OCI-M2 (cell line): ENCODE data around the gene AQP3.
"Not testable (repeated sequence)": the region's sequence is repeated elsewhere in the genome, so short reads cannot be mapped to it uniquely, and the experiment has no call there.

Source experiments
- DNase-seq: peaks from one replicate; lab custom pipeline; 2025; ENCODE audit not compliant: unreplicated experiment; lab: John Stamatoyannopoulos, UW

AQP3 gene

DNA sequence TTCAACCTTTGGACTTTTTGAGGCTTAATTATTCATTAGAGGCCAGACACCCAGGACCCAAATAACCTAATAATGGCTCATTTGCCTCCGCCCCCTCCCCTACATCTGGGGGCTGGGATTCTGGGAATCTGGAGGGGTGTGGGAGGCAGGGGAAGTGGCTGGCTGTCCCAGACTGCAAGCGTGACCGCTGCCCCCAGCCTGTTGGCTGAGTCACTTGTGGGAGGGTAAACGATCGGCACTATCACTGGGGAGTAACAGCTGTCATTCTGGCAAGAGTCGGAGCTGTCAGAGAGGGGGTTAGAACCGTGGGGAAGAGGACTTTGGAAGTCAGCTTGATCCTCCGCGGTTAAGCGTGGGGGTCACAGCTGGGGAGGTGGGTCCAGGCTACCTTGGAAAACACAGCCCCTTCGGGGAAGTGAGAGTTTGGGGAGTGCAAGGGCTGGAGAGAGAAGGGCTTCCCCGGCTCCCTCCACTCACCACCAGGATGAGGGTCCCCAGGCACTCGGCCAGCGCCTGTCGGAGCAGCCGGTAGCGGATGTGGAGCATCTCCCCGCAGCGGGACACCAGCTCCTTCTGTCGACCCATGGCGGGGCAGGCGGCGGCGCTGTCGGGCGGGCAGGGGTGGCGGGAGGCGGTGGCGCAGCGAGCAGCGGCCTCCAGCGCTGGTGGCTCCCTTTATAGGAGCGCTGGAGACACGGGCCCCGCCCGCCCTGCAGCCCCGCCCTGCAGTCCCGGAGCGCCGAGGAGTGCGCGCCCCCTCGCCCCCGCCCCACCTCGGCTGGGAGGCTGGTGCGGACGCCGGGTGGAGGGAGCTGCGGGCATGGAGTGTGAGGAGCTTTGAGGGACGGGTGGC lies at the start of gene AQP3:
TSS of gene AQP3 (minus strand) at position 648 of the 853 bp plus-strand sequence. CDS start at position 585, 63 bp downstream.
- DNase-seq = peak; percentile 53

DNA sequence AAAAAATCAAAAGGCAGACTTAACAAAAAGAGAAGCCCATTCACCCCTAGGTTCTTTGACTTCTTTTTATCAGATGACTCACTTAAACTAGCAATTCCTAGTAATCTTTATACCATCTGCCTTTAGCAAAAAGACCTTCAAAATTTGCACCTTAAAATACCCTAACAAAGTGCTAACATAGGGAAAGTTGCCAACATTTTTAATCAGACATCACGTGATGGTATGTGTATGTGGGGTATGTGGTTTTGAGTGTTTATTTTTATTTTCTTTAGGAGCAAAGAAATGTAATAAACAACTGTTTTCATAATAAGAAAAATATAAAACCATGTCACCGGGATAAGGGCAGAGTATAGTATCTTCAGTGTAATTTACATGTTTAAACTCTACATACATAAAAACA lies 46.4 kb upstream of the AQP3 start:
- DNase-seq = not testable (repeated sequence)

DNA sequence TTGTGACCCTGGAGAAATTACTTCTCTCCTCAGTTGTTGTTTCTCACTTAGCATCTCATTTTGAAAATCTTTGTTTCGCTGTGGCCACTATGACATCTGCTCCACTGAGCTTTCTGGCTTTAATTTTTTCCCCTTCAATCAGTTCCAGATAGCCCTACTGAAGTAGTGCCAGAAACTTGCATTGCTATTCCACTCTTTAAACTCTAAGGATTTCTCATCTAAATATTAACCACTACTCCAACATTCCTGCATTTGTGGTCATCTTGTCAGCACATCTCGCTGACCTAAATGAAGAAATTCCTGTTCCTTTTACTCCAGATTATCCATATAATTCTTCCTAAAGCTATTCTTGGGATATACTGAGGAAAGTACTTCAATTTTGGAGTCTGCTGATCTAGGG lies 41.7 kb upstream of the AQP3 start:
- no peak for DNase-seq

DNA sequence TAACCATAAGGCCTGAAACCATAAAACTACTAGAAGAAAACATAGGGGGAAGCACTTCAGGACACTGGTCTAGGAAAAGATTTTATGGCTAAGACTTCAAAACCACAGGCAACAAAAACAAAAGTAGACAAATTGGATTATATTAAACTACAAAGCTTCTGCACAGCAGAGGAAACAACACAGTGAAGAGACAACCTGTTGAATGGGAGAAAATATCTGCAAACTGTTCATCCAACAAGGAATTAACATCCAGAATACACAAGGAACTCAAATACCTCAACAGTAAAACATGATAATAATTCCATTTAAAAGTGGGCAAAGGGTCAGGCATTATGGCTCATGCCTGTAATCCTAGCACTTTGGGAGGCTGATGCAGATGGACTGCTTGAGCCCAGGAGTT lies 37.9 kb upstream of the AQP3 start:
- DNase-seq = not testable (repeated sequence)

DNA sequence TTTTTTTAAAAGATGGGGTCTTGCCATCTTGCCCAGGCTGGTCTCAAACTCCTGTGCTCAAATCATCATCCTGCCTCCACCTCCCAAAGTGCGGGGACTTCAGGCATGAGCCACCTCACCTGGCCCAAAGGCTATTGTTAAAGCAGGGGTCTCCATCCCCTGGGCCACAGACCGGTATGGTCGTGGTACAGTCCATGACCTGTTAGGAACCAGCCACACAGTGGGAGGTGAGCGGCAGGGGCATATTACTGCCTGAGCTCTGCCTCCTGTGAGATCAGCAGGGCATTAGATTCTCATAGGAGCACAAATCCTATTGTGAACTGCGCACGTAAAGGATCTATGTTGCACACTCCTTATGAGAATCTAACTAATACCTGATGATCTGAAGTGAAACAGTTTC lies 33.6 kb upstream of the AQP3 start:
- DNase-seq = no peak

DNA sequence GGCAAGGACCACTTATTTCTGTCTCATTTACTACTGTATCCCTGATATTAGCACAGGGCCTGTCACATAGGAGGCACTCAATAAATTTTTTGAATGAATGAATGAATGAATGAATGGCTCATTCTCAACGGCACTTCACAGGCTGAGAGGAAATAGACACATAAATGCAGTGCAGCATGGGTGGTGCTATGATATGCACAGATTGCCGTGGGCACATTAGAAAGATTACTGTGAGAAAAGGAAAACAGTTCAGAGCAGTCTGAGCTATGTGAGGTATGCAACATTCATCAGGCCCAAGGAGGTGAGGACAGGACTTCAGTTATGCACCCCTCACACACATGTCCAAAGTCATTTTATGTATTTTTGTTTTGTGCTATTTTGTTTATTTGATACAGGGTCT lies 32.7 kb upstream of the AQP3 start:
- no peak for DNase-seq

DNA sequence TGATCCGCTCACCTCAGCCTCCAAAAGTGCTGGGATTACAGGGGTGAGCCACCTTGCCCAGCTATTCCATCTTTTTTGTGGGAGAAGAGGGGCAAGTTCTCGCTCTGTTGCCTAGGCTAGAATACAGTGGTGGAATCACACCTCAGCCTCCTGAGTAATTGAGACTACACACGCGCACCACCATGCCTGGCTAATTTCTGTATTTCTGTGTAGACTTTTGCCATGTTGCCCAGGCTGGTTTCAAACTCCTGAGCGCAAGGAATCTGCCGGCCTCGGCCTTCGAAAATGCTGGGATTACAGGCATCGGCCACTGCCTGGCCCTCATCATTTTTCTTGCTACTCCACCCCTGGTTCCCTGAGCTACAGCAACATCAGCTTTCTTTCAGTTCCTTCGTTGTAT lies 29.1 kb upstream of the AQP3 start:
- no peak for DNase-seq

DNA sequence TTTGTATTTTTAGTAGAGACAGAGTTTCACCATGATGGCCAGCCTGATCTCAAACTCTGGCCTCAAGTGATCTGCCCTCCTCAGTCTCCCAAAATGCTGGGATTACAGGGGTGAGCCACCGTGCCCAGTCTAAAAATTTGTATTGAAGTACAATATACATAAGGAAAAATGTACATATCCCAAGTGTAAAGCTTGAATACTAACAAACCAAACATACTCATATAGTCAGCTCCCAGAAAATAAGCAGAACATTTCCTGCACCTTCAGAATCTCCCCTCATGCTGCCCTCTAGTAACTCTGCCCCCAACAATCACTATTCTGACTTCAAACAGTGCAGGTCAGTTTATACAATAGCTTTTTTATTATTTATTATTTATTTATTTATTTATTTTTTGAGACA lies 28.0 kb upstream of the AQP3 start:
- no peak for DNase-seq

DNA sequence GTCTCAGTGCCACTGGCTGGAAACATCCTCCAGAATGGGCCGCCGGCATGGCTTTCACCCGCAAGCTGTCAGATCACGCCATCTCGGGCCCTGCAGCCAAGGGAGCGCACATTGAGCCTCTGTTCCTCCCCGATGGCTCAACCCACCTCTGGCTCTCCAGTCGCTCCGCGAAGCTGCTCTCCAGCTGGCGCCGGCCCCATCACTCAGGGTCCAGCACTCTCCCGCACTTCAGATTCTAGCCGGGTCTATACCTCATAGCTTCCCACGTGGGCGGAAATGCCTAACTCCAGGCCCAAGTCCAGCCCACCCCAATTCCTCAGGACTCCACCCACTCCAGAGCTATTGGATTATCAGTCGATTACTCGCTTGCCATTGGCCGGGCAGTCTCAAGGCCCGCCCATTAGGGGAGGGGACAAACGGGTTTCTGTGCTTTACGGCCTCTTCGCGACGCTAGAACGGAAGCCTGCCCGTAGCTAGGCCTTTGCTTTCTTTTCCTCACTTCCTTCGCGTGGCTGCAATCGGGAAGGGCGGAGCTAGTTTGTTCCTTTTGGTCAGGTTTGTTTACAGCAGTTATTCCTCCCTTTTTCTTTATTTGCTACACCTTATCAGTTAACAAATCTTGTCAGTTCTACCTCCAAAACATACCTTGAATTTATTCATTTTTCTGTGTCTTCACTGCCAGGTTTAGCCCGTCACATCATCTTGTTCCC lies 26.4 kb upstream of the AQP3 start, which contains the start of gene NOL6:
TSS of gene NOL6 (minus strand) at position 282 of the 710 bp plus-strand sequence. CDS start at position 200, 82 bp downstream.
- DNase-seq = peak; percentile 89

DNA sequence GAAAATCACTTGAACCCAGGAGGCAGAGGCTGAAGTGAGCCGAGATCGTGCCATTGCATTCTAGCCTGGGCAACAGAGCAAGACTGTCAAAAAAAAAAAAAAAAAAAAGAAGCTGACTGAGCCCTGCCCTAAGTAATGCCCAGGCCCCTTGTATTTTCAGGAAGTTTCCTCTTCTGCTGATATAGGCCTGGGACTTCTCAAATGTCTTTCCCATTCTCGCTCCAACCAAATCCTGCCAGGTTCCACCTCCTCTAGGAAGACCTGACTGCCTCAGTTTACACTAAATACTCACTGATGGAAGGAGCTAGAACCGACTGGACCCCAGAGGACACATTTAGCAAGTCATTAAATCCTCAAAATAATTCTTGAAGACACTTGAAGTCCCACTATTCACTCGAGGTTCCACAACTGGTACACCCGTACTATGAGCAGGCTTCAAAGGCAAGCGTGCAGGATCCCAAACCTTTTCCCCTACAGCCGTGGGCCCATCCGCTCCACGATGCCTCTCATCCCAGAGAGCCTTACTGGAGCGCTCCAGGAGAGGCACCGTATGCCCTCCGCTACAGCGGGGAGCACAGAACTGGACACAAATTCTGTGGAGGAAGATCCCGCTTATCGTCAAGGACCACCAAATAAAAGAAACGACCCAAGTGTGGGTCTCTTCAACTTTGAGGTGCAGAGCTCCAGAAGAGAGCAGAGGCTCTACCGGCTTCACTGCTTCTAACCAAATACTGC lies 25.7 kb upstream of the AQP3 start:
- no peak for DNase-seq

DNA sequence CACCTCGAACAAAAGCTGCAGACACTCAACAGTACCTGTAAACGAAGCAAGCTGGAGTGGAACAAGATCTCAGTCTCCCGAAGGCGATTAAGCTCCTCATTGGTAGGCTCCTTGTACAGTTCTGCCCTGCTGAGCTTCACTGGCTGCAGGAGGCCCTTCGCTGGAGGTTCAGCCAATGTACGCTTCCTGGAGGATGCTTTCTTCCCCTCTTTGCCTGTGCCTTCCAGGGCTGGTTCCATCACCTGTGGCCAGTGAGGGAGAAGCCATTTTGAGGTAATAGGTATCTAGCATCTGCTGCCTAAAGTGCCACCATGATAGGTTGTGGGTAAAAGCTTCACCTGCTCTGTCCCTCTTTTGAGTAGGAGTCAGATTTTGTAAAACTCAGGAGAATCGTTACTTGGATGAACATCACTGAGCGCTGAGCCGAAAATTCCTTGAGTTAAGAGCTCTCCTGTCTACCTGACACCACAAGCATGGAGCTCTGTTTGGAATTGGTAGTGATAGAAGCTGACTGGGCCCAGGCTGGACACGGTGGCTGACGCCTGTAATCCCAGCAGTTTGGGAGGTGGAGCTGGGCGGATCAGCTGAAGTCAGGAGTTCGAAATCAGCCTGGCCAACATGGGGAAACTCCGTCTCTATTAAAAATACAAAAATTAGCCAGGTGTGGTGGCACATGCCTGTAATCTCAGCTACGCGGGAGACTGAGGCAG lies 24.9 kb upstream of the AQP3 start:
- DNase-seq = no peak

DNA sequence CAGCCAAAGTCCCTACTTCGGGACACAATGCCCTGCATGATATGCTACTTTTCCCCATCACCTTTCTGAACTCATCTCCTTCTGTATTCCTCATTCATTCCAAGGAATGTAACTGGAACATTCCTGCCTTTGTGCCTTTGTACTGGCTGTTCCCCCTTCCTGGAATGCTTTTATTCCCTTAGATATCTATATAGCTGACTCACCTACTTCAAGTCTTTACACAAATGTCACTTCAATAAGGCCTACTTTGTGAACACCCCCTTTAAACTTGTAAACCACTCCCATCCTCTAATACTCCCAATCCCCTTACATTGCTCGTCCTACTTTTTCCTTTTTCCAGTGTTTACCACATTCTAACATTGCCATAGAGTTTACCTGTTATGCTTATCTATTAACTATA lies 24.0 kb upstream of the AQP3 start:
- DNase-seq = no peak

DNA sequence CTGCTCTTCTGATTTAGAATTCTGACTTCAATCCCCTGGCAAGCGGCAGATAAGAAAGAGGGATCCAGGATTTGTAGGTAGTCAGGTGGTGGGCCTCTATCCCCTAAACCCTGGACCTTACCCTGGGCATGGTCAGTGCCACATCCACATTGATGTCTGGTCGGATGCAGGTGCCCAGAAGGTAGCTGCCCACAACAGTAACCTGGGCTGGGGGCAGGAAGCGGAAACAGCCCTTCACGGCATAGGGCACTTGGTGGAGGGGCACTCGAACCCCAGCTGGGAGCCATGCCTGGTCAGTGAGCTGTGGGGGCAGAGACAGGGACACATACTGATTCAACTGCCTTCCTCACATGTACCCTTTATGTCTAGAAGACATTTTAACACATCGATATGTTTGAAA lies 22.5 kb upstream of the AQP3 start:
- DNase-seq = no peak

DNA sequence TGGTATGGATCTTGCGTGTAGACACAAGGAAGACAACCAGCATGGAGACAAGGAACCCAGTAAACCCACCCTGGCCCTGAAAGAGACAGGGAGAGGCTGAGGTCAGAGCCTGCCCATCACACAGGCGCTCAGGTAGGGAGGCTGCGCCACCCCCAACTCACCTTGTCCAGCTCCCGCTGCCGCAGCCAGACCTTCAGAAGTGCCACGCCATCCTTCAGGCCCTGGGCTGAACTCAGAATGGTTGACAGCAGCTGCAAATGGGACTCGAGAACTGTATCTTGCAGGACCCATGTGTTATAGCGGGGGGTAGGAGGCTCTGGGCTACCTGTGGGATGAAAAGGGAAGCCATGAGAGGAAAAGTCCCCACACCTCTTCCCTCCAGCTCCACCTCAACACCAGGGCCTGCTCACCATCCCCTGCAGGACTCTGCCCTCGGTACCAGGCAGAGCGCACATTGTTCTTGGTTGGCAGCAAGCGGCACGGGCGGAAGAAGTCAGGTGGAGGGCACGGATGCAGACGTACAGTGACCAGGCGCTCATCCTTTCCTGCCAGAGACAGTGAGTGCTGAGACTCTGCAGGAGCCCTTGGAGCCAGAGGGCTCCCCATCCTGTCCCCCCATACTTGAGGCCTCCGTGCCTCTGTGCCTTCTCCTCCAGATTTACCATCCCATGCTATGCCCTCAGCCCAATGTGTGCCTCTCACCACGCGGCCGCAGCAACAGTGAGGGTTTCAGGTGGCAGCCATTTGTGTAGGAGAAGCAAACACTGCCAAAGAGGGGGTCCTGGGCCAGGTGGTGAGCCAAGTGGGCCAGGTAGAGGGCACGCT lies 21.6 kb upstream of the AQP3 start:
- DNase-seq = no peak

DNA sequence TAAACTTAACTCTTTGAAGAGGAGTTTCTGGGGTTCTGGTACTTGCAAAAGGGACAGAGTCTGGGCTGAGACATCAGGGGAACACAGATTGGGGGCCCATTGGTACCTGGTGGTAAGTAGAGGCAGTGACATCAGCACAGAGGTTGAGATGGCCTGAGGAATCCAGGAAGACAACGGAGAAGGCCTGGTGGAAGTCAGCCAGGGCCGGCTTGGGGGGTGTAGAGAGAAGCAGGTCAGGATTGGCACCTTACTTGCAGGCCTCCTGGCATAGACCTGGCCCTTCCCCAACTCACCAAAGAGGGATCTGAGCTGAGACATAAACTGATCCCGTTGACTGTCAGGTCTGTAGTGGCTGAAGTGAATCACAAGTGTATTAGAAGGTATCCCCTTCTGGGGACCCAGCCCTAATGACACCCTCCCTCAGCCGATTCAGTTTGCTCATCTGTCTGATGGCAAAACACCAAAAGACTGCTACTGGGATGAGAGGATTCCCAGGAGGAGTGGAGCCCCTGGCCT lies 20.9 kb upstream of the AQP3 start:
- DNase-seq = no peak

DNA sequence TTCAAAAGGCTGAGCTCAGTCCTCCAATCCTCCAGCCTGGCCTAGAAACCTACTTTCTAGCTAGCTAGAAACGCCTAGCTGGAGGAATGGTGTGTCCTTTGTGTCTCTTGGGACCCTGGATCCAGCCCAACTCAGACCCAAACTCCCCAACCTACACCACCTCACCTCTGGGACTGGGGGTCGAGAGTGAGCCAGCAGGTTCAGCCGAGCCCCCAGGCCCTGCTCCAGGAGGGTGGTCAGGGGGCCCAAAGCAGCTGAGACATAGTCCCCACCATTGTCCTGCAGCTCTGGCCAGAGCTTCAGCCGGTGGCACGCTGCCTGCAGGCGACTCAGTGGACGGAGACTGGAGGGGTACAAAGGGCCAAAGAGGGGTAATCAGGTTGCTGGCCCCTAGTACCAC lies 20.1 kb upstream of the AQP3 start:
- no peak for DNase-seq

DNA sequence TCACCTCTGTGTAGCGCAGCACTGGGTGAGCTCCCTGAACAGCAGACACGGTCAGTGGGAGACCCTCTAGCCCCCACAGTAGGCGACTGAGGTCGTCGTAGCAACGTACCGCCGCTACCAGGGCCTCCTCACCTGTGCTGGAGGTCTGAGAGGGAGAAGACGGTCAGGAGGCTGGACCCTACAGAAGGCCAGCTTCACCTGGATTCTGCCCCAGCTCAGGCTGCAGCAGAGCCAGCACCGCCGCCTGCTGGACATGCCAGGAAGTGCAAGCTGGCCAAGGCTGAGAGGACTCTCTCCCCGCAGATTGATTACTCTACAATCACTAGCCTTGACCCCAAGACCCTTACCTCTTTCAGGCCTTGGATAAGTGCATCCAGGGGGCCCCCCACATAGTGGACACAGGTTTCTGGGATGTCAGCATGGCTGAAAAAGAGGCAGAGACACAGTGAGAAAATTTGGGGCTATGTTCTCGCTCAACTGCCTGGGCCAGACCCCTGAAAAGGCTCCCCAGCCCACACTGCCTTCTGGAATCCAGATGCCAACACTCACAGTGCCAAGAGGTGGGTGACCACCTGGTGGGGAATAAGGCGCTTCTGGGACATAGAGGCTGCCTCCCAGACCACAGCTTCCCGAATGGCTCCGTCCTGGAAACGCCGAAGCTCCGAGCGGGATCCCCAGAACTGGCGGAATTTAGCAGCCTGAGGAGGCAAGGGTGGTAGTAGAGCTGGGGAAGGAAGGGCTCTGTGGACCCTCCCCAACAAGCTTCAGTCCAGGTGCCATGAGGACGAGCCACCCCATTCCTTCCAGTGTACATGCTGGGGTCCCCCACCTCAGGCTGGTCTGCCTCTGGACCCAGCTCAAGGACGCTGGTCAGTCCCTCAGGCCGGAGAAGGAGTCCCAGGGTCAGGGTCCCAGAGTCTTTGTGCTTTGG lies 19.4 kb upstream of the AQP3 start:
- DNase-seq = no peak

DNA sequence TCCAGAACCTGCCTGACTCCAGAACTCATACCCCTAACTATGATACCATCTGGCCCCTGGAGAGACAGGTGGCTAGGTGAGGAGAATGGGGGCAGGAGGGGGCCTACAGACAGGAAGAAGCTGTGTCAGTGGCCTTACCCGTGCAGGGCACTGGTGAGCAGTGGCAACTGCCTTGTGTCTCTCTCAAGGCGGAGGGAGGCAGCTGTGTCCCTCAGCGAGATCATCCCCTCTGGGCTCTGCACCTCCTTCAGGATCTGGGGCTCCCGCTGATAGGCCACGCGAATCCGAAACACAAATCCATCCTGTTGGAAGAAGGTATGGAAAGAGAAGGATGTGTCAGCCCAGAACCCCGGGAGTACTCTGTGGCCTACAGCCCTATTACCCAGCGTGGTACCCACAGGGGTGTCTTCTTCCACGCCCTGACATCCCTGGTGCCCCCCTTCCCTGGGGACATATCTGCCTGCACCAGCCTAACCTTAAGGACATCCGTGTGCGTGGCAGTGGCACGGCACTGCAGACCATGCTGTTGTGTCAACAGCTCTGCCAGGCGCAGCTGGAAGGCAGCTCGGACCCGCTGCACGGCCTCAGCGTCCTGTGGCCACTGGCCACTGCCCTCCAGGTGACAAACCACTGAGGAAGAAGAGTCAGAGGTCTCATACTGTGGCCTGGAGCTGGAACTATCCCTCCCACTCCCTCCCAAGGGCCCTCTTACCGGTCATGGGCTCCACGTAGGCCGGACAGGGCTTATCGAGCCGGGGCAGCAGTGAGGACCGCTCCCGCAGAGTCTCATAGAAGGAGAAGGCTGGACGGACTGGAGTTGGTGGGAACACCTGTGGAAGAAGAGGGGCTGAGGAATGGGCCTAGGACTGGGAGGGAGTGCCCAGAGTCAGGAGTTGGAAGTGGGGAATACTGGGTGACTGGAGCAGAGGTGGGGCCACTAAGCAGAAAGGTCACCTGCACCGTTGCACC lies 18.5 kb upstream of the AQP3 start:
- DNase-seq = no peak
